SK-N-SH (cell line): ENCODE data around the gene OR51I1. TPM values are rescaled to one million over a fixed set of nuclear protein-coding genes. Genes with fewer than 3 reads are reported as not detected.

ENCODE experiments used
- CTCF ChIA-PET: fragments of 300-600, 350-600 bp; formaldehyde crosslinking; extraction: SDS; loops from one replicate; lab custom pipeline; 2021; lab: Yijun Ruan, JAX
- POLR2A ChIA-PET: fragments of 350-600 bp; sonication (Branson Sonifier 250); formaldehyde crosslinking; extraction: SDS; loops from one replicate; lab custom pipeline; 2020; ENCODE audit warnings: antibody characterized with exemption, inconsistent platforms; lab: Yijun Ruan, JAX
- DNase-seq: peaks from one replicate; pipeline ENCODE4 v3.0.0; 2012
- H2AFZ ChIP-seq: fragments of 200-600 bp; sonication (generic); 2 replicates; pipeline ENCODE4 v1.8.1; 2016; ENCODE audit warnings: antibody characterized with exemption, mild to moderate bottlenecking, low read depth
- H3F3A ChIP-seq: fragments of 200-600 bp; sonication (generic); replicated peaks from 2 replicates; pipeline ENCODE3; 2016; ENCODE audit warnings: antibody characterized with exemption, mild to moderate bottlenecking; ENCODE audit not compliant: insufficient read depth
- H3K27ac ChIP-seq, 2 experiments: fragments of 200-500 bp in 1 of 2; fragments of 200-600 bp in 1 of 2; sonication (Bioruptor generic) in 1 of 2; sonication (generic), shearing (Covaris generic) in 1 of 2; 2 replicates each; pipeline versions ENCODE4 v1.5.1 to v1.6.1; 2014 to 2016; ENCODE audit warnings: low read depth in 2 of 2, inconsistent platforms in 1 of 2, low read length in 1 of 2, mild to moderate bottlenecking in 1 of 2, mixed read lengths in 1 of 2
- H3K27me3 ChIP-seq: fragments of 200-600 bp; sonication (generic), shearing (Covaris generic); 2 replicates; pipeline ENCODE4 v1.6.1; 2016; ENCODE audit warnings: mixed run types; ENCODE audit not compliant: insufficient read depth
- H3K36me3 ChIP-seq, 2 experiments: fragments of 200-500 bp in 1 of 2; fragments of 200-600 bp in 1 of 2; sonication (Bioruptor generic) in 1 of 2; sonication (generic) in 1 of 2; replicated peaks in 1 of 2; 2 replicates each; pipeline versions ENCODE3 to v1.5.1; 2014 to 2016; ENCODE audit warnings: low read length in 1 of 2, mild to moderate bottlenecking in 1 of 2; ENCODE audit not compliant: insufficient read depth in 2 of 2, control insufficient read depth in 1 of 2
- H3K4me1 ChIP-seq, 2 experiments: fragments of 200-500 bp in 1 of 2; fragments of 200-600 bp in 1 of 2; sonication (Bioruptor generic) in 1 of 2; sonication (generic), shearing (Covaris generic) in 1 of 2; 2 replicates each; pipeline versions ENCODE4 v1.5.1 to v1.6.1; 2014 to 2016; ENCODE audit warnings: low read depth in 1 of 2, low read length in 1 of 2, mixed run types in 1 of 2; ENCODE audit not compliant: insufficient read depth in 2 of 2, control insufficient read depth in 1 of 2
- H3K4me2 ChIP-seq: fragments of 200-600 bp; sonication (generic), shearing (Covaris generic); 2 replicates; pipeline ENCODE4 v1.6.1; 2017; ENCODE audit warnings: mixed run types
- H3K4me3 ChIP-seq, 2 experiments: fragments of 200-500 bp in 1 of 2; fragments of 200-600 bp in 1 of 2; sonication (Bioruptor generic) in 1 of 2; sonication (generic), shearing (Covaris generic) in 1 of 2; 2 replicates each; pipeline versions ENCODE4 v1.5.1 to v1.8.1; 2014 to 2016; ENCODE audit warnings: low read depth in 2 of 2, inconsistent platforms in 1 of 2, low read length in 1 of 2, mild to moderate bottlenecking in 1 of 2, mixed read lengths in 1 of 2, moderate library complexity in 1 of 2
- H3K79me2 ChIP-seq: fragments of 200-600 bp; sonication (generic); 2 replicates; pipeline ENCODE4 v1.8.1; 2017; ENCODE audit warnings: mild to moderate bottlenecking; ENCODE audit not compliant: insufficient read depth
- H3K9ac ChIP-seq: fragments of 200-600 bp; sonication (generic); 2 replicates; pipeline ENCODE4 v1.6.1; 2017; ENCODE audit warnings: mixed run types
- H3K9me2 ChIP-seq: fragments of 200-600 bp; sonication (generic); 2 replicates; pipeline ENCODE4 v1.6.1; 2017; ENCODE audit warnings: mixed run types
- H3K9me3 ChIP-seq: fragments of 200-600 bp; sonication (generic); 2 replicates; pipeline ENCODE4 v1.6.1; 2017; ENCODE audit warnings: mixed run types, mild to moderate bottlenecking, moderate library complexity
- H4K20me1 ChIP-seq: fragments of 200-600 bp; sonication (generic); 2 replicates; pipeline ENCODE4 v1.6.1; 2017; ENCODE audit warnings: mild to moderate bottlenecking, mixed run types; ENCODE audit not compliant: insufficient read depth
- ELF1 ChIP-seq: IDR thresholded peaks from 2 replicates; pipeline ENCODE4 v1.4.0; 2012
- EP300 ChIP-seq, 2 experiments: IDR thresholded peaks; 2 replicates each; pipeline versions ENCODE4 v1.4.0 to v1.6.1; 2012; ENCODE audit warnings: borderline replicate concordance in 1 of 2, low read depth in 1 of 2, low read length in 1 of 2
- FOSL2 ChIP-seq: IDR thresholded peaks from 2 replicates; pipeline ENCODE4 v1.4.0; 2012; ENCODE audit warnings: low read depth, mild to moderate bottlenecking, moderate library complexity, borderline replicate concordance
- FOXJ3 ChIP-seq: sonication (generic); formaldehyde crosslinking; IDR thresholded peaks from 2 replicates; pipeline ENCODE4 v1.5.1; 2020; ENCODE audit warnings: mild to moderate bottlenecking, missing genetic modification reagents
- GABPA ChIP-seq: IDR thresholded peaks from 2 replicates; pipeline ENCODE4 v1.4.0; 2012; ENCODE audit warnings: low read depth, mild to moderate bottlenecking
- GATA2 ChIP-seq: sonication (generic); formaldehyde crosslinking; IDR thresholded peaks from 2 replicates; pipeline ENCODE4 v1.5.0; 2020; ENCODE audit warnings: mild to moderate bottlenecking, missing genetic modification reagents
- MXI1 ChIP-seq: IDR thresholded peaks from 2 replicates; pipeline ENCODE4 v1.6.1; 2012; ENCODE audit warnings: mild to moderate bottlenecking, low read depth, low read length, improper control_type of control experiment
- POLR2AphosphoS5 ChIP-seq: IDR thresholded peaks from 2 replicates; pipeline ENCODE4 v1.6.1; 2012; ENCODE audit warnings: low read depth, low read length
- RAD21 ChIP-seq: IDR thresholded peaks from 2 replicates; pipeline ENCODE4 v1.6.1; 2012; ENCODE audit warnings: mild to moderate bottlenecking, low read length
- RCOR1 ChIP-seq: fragments of 150-350 bp; IDR thresholded peaks from 2 replicates; pipeline ENCODE4 v1.6.1; 2017; ENCODE audit warnings: antibody characterized with exemption, low read length
- RFX5 ChIP-seq: IDR thresholded peaks from 2 replicates; pipeline ENCODE4 v1.6.1; 2012; ENCODE audit warnings: mild to moderate bottlenecking, improper control_type of control experiment, low read length
- SMC3 ChIP-seq: IDR thresholded peaks from 2 replicates; pipeline ENCODE4 v1.6.1; 2012; ENCODE audit warnings: low read depth, low read length, improper control_type of control experiment
- TAF1 ChIP-seq: IDR thresholded peaks from 2 replicates; pipeline ENCODE4 v1.6.1; 2012; ENCODE audit warnings: low read depth, mild to moderate bottlenecking, low read length, moderate library complexity, borderline replicate concordance
- WGBS: methylation state at CpG from one replicate; pipeline ENCODE4 v1.1.6; 2017; ENCODE audit warnings: low lambda C conversion rate; 5-methylcytosine and 5-hydroxymethylcytosine counted together
- polyA plus RNA-seq, 3 experiments: library from polyadenylated mRNA; depleted of rRNA; stranded (reverse); fragments of >200 nt; gene quantifications; 2 replicates each; pipeline ENCODE4 v1.2.3, GENCODE V29; 2012
- TF ChIP-seq, protein P1 (sequence below): fragments of 150-350 bp; IDR thresholded peaks from 2 replicates; pipeline ENCODE4 v1.6.1; 2017; ENCODE audit warnings: antibody characterized with exemption, low read length, low read depth, borderline replicate concordance
- TF ChIP-seq, protein P2 (sequence below): IDR thresholded peaks from 2 replicates; pipeline ENCODE4; 2012
- TF ChIP-seq, protein P3 (sequence below): IDR thresholded peaks from 2 replicates; pipeline ENCODE4 v1.6.1; 2012; ENCODE audit warnings: mild to moderate bottlenecking, low read depth, low read length, moderate library complexity
- TF ChIP-seq, protein P4 (sequence below): fragments of 150-350 bp; IDR thresholded peaks from 2 replicates; pipeline ENCODE4 v1.6.1; 2016; ENCODE audit warnings: mild to moderate bottlenecking, low read depth, low read length
- TF ChIP-seq, protein P5 (sequence below): IDR thresholded peaks from 2 replicates; pipeline ENCODE4 v1.4.0; 2012; ENCODE audit warnings: low read depth

The OR51I1 gene
- polyA plus RNA-seq, 1 of the 3 experiments (the other 2 are of a cell fraction): not detected

DNA sequence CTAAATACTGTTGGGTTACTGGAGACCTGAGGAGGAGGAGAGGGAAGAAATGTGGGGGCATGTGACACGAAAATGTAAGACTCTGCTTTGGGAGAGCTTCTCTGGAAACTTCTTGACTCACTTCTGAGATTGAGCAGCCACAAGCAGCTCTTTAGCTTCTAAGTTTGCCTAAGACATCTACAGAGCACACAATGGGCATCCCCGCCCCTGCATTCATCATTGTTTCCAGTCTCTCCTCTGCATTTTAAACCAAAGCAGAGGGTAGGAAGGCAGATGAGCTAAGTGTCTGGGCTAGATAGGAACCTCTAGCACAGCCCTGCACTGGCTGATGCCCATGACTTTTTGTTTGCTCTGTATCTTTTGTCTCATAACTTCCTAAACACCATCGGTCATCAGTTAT, 45.1 kb upstream of the OR51I1 start:
- TF ChIP-seq, protein P1, sequence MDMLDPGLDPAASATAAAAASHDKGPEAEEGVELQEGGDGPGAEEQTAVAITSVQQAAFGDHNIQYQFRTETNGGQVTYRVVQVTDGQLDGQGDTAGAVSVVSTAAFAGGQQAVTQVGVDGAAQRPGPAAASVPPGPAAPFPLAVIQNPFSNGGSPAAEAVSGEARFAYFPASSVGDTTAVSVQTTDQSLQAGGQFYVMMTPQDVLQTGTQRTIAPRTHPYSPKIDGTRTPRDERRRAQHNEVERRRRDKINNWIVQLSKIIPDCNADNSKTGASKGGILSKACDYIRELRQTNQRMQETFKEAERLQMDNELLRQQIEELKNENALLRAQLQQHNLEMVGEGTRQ: no peak
- TF ChIP-seq TAF1 (no peak), GABPA (no peak), EP300 (IDR thresholded peaks at IDR 0.05; ENCODE audit: borderline replicate concordance in 1 of 2, low read depth in 1 of 2, low read length in 1 of 2) (no peak), POLR2AphosphoS5 (no peak), FOSL2 (no peak), MXI1 (no peak), ELF1 (no peak), RCOR1 (no peak), RAD21 (no peak), FOXJ3 (no peak), RFX5 (no peak), GATA2 (CRISPR knock-in tag) (no peak), SMC3 (no peak)
- TF ChIP-seq, protein P2, sequence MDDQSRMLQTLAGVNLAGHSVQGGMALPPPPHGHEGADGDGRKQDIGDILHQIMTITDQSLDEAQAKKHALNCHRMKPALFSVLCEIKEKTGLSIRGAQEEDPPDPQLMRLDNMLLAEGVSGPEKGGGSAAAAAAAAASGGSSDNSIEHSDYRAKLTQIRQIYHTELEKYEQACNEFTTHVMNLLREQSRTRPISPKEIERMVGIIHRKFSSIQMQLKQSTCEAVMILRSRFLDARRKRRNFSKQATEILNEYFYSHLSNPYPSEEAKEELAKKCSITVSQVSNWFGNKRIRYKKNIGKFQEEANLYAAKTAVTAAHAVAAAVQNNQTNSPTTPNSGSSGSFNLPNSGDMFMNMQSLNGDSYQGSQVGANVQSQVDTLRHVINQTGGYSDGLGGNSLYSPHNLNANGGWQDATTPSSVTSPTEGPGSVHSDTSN: no peak
- TF ChIP-seq, protein P3, sequence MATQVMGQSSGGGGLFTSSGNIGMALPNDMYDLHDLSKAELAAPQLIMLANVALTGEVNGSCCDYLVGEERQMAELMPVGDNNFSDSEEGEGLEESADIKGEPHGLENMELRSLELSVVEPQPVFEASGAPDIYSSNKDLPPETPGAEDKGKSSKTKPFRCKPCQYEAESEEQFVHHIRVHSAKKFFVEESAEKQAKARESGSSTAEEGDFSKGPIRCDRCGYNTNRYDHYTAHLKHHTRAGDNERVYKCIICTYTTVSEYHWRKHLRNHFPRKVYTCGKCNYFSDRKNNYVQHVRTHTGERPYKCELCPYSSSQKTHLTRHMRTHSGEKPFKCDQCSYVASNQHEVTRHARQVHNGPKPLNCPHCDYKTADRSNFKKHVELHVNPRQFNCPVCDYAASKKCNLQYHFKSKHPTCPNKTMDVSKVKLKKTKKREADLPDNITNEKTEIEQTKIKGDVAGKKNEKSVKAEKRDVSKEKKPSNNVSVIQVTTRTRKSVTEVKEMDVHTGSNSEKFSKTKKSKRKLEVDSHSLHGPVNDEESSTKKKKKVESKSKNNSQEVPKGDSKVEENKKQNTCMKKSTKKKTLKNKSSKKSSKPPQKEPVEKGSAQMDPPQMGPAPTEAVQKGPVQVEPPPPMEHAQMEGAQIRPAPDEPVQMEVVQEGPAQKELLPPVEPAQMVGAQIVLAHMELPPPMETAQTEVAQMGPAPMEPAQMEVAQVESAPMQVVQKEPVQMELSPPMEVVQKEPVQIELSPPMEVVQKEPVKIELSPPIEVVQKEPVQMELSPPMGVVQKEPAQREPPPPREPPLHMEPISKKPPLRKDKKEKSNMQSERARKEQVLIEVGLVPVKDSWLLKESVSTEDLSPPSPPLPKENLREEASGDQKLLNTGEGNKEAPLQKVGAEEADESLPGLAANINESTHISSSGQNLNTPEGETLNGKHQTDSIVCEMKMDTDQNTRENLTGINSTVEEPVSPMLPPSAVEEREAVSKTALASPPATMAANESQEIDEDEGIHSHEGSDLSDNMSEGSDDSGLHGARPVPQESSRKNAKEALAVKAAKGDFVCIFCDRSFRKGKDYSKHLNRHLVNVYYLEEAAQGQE: no peak
- TF ChIP-seq, protein P4, sequence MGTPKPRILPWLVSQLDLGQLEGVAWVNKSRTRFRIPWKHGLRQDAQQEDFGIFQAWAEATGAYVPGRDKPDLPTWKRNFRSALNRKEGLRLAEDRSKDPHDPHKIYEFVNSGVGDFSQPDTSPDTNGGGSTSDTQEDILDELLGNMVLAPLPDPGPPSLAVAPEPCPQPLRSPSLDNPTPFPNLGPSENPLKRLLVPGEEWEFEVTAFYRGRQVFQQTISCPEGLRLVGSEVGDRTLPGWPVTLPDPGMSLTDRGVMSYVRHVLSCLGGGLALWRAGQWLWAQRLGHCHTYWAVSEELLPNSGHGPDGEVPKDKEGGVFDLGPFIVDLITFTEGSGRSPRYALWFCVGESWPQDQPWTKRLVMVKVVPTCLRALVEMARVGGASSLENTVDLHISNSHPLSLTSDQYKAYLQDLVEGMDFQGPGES: no peak
- TF ChIP-seq, protein P5, sequence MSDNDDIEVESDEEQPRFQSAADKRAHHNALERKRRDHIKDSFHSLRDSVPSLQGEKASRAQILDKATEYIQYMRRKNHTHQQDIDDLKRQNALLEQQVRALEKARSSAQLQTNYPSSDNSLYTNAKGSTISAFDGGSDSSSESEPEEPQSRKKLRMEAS: no peak
- no peak for DNase-seq
- no peak overlapping the region for H3K9ac ChIP-seq
- no peaks in the 10 kb centered on the region for H3F3A ChIP-seq
- POLR2A ChIA-PET: no interaction called here
- CTCF ChIA-PET: interaction anchor here (0.6 to 2.2 kb wide), 2 partner anchors 10 to 771 kb away, joined by 3 to 10 read pairs; no protein-coding TSS in a partner anchor
- H3K4me1 ChIP-seq: no peaks in the 10 kb centered on the region
- no peaks in the 10 kb centered on the region for H3K9me2 ChIP-seq
- no peak overlapping the region for H3K4me2 ChIP-seq
- peaks cover 8% of the 10 kb centered on the region for H3K27me3 ChIP-seq
- no peaks in the 10 kb centered on the region for H3K9me3 ChIP-seq
- WGBS: 4% methylated on average over 3 of the region's 3 CpGs
- no peak overlapping the region for H2AFZ ChIP-seq
- H3K36me3 ChIP-seq: no peaks in the 10 kb centered on the region
- H4K20me1 ChIP-seq: no peaks in the 10 kb centered on the region
- H3K79me2 ChIP-seq: no peaks in the 10 kb centered on the region
- no peak overlapping the region for H3K27ac ChIP-seq
- H3K4me3 ChIP-seq: no peak overlapping the region
